Heart right ventricle (tissue), 16 donors: Measurements from ENCODE around the gene TSEN34. TPM values are rescaled to one million over a fixed set of nuclear protein-coding genes. Genes with fewer than 3 reads are reported as not detected.
A peak's percentile ranks its signal among the peaks of the same experiment; 100 is the strongest.
"Not testable (repeated sequence)": the region's sequence is repeated elsewhere in the genome, so short reads cannot be mapped to it uniquely, and the experiment has no call there.

ENCODE experiments used
- ATAC-seq, 8 donors: fragments of 200-7000 bp; cut with Tn5 transposase; one replicate each; pipeline ENCODE4 v1.9.1; 2020; ENCODE audit warnings: mild to moderate bottlenecking in 8 of 8, moderate library complexity in 8 of 8, moderate number of reproducible peaks in 1 of 8
- DNase-seq, 2 donors: peaks; one replicate each; pipeline ENCODE4 v3.0.0-alpha.2; 2020
- H3K27ac ChIP-seq, 10 donors: fragments of 200-600 bp; sonication (generic) in 2 of 10; one replicate each; pipeline versions ENCODE4 v1.5.0 to v1.8.0; 2020 to 2022; ENCODE audit warnings: mild to moderate bottlenecking in 3 of 10
- H3K27me3 ChIP-seq, 7 donors: fragments of 200-600 bp; one replicate each; pipeline ENCODE4 v1.8.0; 2021 to 2022; ENCODE audit warnings: mild to moderate bottlenecking in 2 of 7
- H3K36me3 ChIP-seq, 9 donors: fragments of 200-600 bp; sonication (generic) in 1 of 9; one replicate each; pipeline versions ENCODE4 v1.5.0 to v1.8.0; 2020 to 2022; ENCODE audit warnings: mild to moderate bottlenecking in 2 of 9
- H3K4me1 ChIP-seq, 9 donors: fragments of 200-600 bp; sonication (generic) in 1 of 9; one replicate each; pipeline versions ENCODE4 v1.5.0 to v1.8.0; 2020 to 2022; ENCODE audit warnings: mild to moderate bottlenecking in 4 of 9
- H3K4me3 ChIP-seq, 10 donors: fragments of 200-600 bp; sonication (generic) in 2 of 10; one replicate each; pipeline versions ENCODE4 v1.5.0 to v1.8.0; 2020 to 2022; ENCODE audit warnings: mild to moderate bottlenecking in 7 of 10, moderate library complexity in 2 of 10
- H3K9me3 ChIP-seq, 11 donors: fragments of 200-600 bp in 10 of 11; sonication (generic) in 2 of 11; one replicate each; pipeline versions ENCODE4 v1.5.0 to v1.8.0; 2013 to 2022; ENCODE audit warnings: mild to moderate bottlenecking in 2 of 11, control low read depth in 1 of 11, moderate library complexity in 1 of 11
- CTCF ChIP-seq, 9 donors: fragments of 200-600 bp; sonication (generic) in 2 of 9; IDR thresholded peaks; one replicate each; pipeline versions ENCODE4 v1.5.0 to v1.8.0; 2021 to 2022; ENCODE audit warnings: antibody characterized with exemption in 9 of 9, mild to moderate bottlenecking in 5 of 9, moderate library complexity in 1 of 9
- WGBS, 2 donors: extraction: QIAGEN DNeasy Blood & Tissue Kit; methylation state at CpG; one replicate each; pipeline ENCODE4 v1.1.7; 2013; ENCODE audit warnings: inconsistent platforms in 1 of 2; 5-methylcytosine and 5-hydroxymethylcytosine counted together
- intact Hi-C, 10 donors: fragments of 100-400 bp; cut with DNase I; formaldehyde crosslinking; loops; one replicate each; pipeline versions ENCODE4 v1.11.1 to v1.14.2; 2022
- polyA plus RNA-seq, 2 donors: library from polyadenylated mRNA; stranded (reverse); fragments of 200-250 nt; gene quantifications; one replicate each; pipeline ENCODE4 v1.2.3, GENCODE V29; 2013
- total RNA-seq, 10 donors: library from RNA; stranded (reverse); fragmentation: NEBNext Ultra II Directional in 3 of 10; extraction: Animal tissue kit (Norgen Biotek cat#: 25700) in 3 of 10; gene quantifications; one replicate each; pipeline versions ENCODE4 v1.2.1 to v1.2.4, GENCODE V29; 2021 to 2023
- donor health status: Arrhythmogenic right ventricular cardiomyopathy.
- donor health status: ischemic (EF 13 %, LVEDD 7.1; RV severe dilation, severe dysfunction).
- donor health status: healthy with polysubstance abuse.
- donor health status: DM: no; HTN: yes; CAD: no.
- donor health status: DM: no; HTN: no; CAD: no.
- donor health status: ischemic (EF 25% LVEDD 6.9; RV normal size, moderate dysfunction).
- donor health status: ischemic (EF 25% LVEDD 5.7; RV mildly dilated, moderate dysfunction).
- donor health status: healthy.
- donor health status: DM: yes; HTN: yes; CAD: no.
- donor health status: Ischemic cardiomyopathy.
- donor health status: ischemic (EF 35%, LVEDD 5.7; RV mildly dilated, moderate dysfunction).
- donor health status: nonischemic (EF 11% LVEDD 7.7; RV severe dilation, severe dysfunction).
- donor health status: DM: yes; HTN: yes; CAD: no.
- donor health status: PGD.
- donor health status: ischemic (EF 29% LVEDD 5.4; RV normal size, mild dysfunction).
- donor health status: nonischemic (EF 23%, LVEDD 6.1; RV moderate dilation, normal function).

The TSEN34 gene
- total and polyA plus RNA-seq, 12 donors, result 5.6 to 38.0 (median 19.3) TPM

GRCh38 chr19:54165222-54165621, 25.9 kb upstream of the TSEN34 start:
- Histone ChIP-seq H3K4me3 (no peak overlapping the region), H3K36me3 (no peaks in the 10 kb centered on the region), H3K27ac (no peak overlapping the region), H3K9me3 (no peaks in the 10 kb centered on the region), H3K27me3 (peaks cover 0 to 31% (median 15%) of the 10 kb centered on the region in 7 donors), H3K4me1 (peaks cover 6 to 49% (median 28%) of the 10 kb centered on the region in 9 donors)
- ATAC-seq (no peak), DNase-seq (no peak)
- intact Hi-C loops, result loop anchor here in 2 of 10 donors (5.0 kb wide), 1 partner anchor 67 kb away; no protein-coding TSS in a partner anchor
- WGBS, 2 donors, result 86 to 89% methylated on average over 25 of the region's 25 CpGs
- TF ChIP-seq CTCF (IDR thresholded peaks at IDR 0.05), result no peak

GRCh38 chr19:54168174-54168917, 22.8 kb upstream of the TSEN34 start:
- intact Hi-C loops, result loop anchor here in 8 of 10 donors (1.0 to 5.0 kb wide), 3 partner anchors 62 to 64 kb away; no protein-coding TSS in a partner anchor
- H3K4me1 ChIP-seq, result peaks cover 2 to 25% (median 11%) of the 10 kb centered on the region in 9 donors
- no peak overlapping the region for H3K4me3 ChIP-seq
- H3K9me3 ChIP-seq, result no peaks in the 10 kb centered on the region
- no peaks in the 10 kb centered on the region for H3K36me3 ChIP-seq
- DNase-seq (peak; percentile 92 to 96), ATAC-seq (peak; percentile 85 to 92 (median 89))
- H3K27me3 ChIP-seq, result peaks cover 0 to 43% (median 25%) of the 10 kb centered on the region in 7 donors
- peak; percentile 79 to 93 (median 84) for TF ChIP-seq CTCF (IDR thresholded peaks at IDR 0.05)
- WGBS, 2 donors, result 26 to 27% methylated on average over 25 of the region's 25 CpGs
- H3K27ac ChIP-seq, result no peak overlapping the region

GRCh38 chr19:54169149-54169740, 21.9 kb upstream of the TSEN34 start:
- Histone ChIP-seq H3K36me3 (no peaks in the 10 kb centered on the region), H3K4me1 (peaks cover 2 to 19% (median 11%) of the 10 kb centered on the region in 9 donors), H3K4me3 (no peak overlapping the region), H3K9me3 (no peaks in the 10 kb centered on the region), H3K27me3 (peaks cover 0 to 44% (median 24%) of the 10 kb centered on the region in 7 donors), H3K27ac (no peak overlapping the region)
- TF ChIP-seq CTCF (IDR thresholded peaks at IDR 0.05), result no peak
- WGBS, 2 donors, result 88 to 90% methylated on average over 20 to 21 of the region's 21 CpGs
- intact Hi-C loops, result loop anchor here in 3 of 10 donors (2.0 to 5.0 kb wide), 2 partner anchors 62 to 63 kb away; no protein-coding TSS in a partner anchor
- ATAC-seq, result no peak
- DNase-seq, result no peak

GRCh38 chr19:54171736-54172431, 19.2 kb upstream of the TSEN34 start:
- intact Hi-C loops, result loop anchor here in 2 of 10 donors (2.0 to 5.0 kb wide), 2 partner anchors 59 to 60 kb away; no protein-coding TSS in a partner anchor

More at GRCh38 chr19:54171736-54172431, 19.2 kb upstream of the TSEN34 start:
- 70 to 79% methylated on average over 17 to 18 of the region's 23 CpGs for WGBS, 2 donors
- Histone ChIP-seq H3K4me1 (peaks cover 0 to 13% (median 6%) of the 10 kb centered on the region in 9 donors), H3K27me3 (peaks cover 0 to 28% (median 15%) of the 10 kb centered on the region in 7 donors), H3K36me3 (peaks cover 0 to 12% (median 0%) of the 10 kb centered on the region in 9 donors), H3K27ac (peak overlapping the region in 3 of 10 donors; percentile 19 to 72 (median 62)), H3K4me3 (peak overlapping the region in 6 of 10 donors; percentile 4 to 48 (median 12))
- H3K9me3 ChIP-seq, DNase-seq, ATAC-seq: not testable (repeated sequence)
